Measurements from ENCODE around the gene ANTKMT. TPM values are rescaled to one million over a fixed set of nuclear protein-coding genes. Genes with fewer than 3 reads are reported as not detected.

Gene ANTKMT
- total RNA-seq, 4 donors from 2014 or later: 23.5 to 46.2 (median 31.0) TPM

DNA sequence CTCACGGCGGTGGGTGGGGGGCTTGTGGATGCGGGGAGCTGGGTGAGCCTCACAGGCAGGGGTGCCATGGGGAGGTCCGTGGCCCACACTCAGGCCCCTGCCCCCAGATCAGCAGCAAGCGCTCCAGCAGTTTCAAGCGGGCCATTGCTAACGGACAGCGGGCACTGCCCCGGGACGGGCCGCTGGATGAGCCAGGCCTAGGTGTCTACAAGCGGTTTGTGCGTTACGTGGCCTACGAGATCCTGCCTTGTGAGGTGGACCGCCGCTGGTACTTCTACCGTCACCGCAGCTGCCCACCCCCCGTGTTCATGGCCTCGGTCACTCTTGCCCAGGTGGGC lies 44.4 kb upstream of the ANTKMT start:
- no peak for ATAC-seq
- TF ChIP-seq POLR2A (IDR thresholded peaks at IDR 0.05) (no peak), POLR2AphosphoS5 (IDR thresholded peaks at IDR 0.05) (no peak), EP300 (IDR thresholded peaks at IDR 0.05) (no peak)
- TF ChIP-seq, protein P1, sequence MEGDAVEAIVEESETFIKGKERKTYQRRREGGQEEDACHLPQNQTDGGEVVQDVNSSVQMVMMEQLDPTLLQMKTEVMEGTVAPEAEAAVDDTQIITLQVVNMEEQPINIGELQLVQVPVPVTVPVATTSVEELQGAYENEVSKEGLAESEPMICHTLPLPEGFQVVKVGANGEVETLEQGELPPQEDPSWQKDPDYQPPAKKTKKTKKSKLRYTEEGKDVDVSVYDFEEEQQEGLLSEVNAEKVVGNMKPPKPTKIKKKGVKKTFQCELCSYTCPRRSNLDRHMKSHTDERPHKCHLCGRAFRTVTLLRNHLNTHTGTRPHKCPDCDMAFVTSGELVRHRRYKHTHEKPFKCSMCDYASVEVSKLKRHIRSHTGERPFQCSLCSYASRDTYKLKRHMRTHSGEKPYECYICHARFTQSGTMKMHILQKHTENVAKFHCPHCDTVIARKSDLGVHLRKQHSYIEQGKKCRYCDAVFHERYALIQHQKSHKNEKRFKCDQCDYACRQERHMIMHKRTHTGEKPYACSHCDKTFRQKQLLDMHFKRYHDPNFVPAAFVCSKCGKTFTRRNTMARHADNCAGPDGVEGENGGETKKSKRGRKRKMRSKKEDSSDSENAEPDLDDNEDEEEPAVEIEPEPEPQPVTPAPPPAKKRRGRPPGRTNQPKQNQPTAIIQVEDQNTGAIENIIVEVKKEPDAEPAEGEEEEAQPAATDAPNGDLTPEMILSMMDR (IDR thresholded peaks at IDR 0.05): no peak
- Histone ChIP-seq H3K27ac (no peak overlapping the region), H3K4me3 (no peak overlapping the region), H3K9me3 (no peaks in the 10 kb centered on the region), H3K27me3 (peaks cover 8% of the 10 kb centered on the region), H3K36me3 (peaks cover 0 to 26% of the 10 kb centered on the region in 2 donors), H3K4me1 (peaks cover 0 to 47% (median 29%) of the 10 kb centered on the region in 3 donors)
- WGBS, 2 donors (ENCODE audit: low coverage in 1 of 2): no CpG with 5 or more reads among the region's 21 CpGs

DNA sequence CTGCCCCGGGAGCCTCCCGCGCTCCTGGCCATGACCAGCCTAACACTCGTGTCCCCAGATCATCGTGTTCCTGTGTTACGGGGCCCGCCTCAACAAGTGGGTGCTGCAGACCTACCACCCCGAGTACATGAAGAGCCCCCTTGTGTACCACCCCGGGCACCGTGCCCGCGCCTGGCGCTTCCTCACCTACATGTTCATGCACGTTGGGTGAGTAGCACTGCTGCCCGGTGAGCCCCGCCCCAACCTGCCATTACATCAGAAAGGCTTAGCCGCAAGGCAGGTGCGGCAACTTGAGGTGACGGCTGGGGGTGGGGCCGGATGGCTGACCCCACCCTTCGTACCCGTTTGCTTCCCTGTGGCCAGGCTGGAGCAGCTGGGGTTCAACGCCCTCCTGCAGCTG lies 44.0 kb upstream of the ANTKMT start:
- no peak overlapping the region for H3K27ac ChIP-seq
- no peak overlapping the region for H3K4me3 ChIP-seq
- H3K36me3 ChIP-seq: peaks cover 0 to 26% of the 10 kb centered on the region in 2 donors
- H3K27me3 ChIP-seq: peaks cover 8% of the 10 kb centered on the region
- no CpG with 5 or more reads among the region's 23 CpGs for WGBS, 2 donors (ENCODE audit: low coverage in 1 of 2)
- TF ChIP-seq, protein P1 (IDR thresholded peaks at IDR 0.05): no peak
- TF ChIP-seq POLR2A (IDR thresholded peaks at IDR 0.05): no peak
- TF ChIP-seq POLR2AphosphoS5 (IDR thresholded peaks at IDR 0.05): no peak
- TF ChIP-seq EP300 (IDR thresholded peaks at IDR 0.05): no peak
- H3K4me1 ChIP-seq: peaks cover 0 to 51% (median 32%) of the 10 kb centered on the region in 3 donors
- no peaks in the 10 kb centered on the region for H3K9me3 ChIP-seq
- ATAC-seq: no peak

DNA sequence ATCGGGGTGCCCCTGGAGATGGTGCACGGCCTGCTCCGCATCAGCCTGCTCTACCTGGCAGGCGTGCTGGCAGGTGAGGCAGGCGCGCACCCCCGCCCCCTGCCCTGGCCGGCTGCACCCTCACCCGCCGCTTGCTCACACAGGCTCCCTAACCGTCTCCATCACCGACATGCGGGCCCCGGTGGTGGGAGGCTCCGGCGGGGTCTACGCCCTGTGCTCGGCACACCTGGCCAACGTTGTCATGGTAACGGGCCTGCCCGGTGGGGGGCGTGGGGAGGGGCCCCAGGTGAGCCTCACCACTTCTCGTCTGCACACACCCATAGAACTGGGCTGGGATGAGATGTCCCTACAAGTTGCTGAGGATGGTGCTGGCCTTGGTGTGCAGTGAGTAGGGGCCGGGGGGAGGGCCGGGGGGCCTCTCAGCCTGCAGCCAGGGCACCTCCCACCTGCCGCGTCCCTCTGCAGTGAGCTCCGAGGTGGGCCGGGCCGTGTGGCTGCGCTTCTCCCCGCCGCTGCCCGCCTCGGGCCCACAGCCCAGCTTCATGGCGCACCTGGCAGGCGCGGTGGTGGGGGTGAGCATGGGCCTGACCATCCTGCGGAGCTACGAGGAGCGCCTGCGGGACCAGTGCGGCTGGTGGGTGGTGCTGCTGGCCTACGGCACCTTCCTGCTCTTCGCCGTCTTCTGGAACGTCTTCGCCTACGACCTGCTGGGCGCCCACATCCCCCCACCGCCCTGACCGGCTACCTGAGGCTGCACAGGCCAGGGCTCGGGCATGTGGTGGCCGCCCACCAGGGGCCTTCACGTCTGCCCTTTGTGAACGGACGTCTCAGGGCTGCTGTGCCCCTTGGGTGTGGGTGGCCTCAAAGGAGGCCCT lies 43.4 kb upstream of the ANTKMT start:
- H3K4me3 ChIP-seq: no peak overlapping the region
- no peak overlapping the region for H3K27ac ChIP-seq
- WGBS, 2 donors (ENCODE audit: low coverage in 1 of 2): no CpG with 5 or more reads among the region's 57 CpGs
- H3K4me1 ChIP-seq: peaks cover 0 to 58% (median 39%) of the 10 kb centered on the region in 3 donors
- no peaks in the 10 kb centered on the region for H3K9me3 ChIP-seq
- H3K36me3 ChIP-seq: peaks cover 0 to 26% of the 10 kb centered on the region in 2 donors
- ATAC-seq: no peak
- H3K27me3 ChIP-seq: peaks cover 8% of the 10 kb centered on the region
- TF ChIP-seq POLR2A (IDR thresholded peaks at IDR 0.05) (no peak), POLR2AphosphoS5 (IDR thresholded peaks at IDR 0.05) (no peak)
- TF ChIP-seq, protein P1 (IDR thresholded peaks at IDR 0.05): no peak

DNA sequence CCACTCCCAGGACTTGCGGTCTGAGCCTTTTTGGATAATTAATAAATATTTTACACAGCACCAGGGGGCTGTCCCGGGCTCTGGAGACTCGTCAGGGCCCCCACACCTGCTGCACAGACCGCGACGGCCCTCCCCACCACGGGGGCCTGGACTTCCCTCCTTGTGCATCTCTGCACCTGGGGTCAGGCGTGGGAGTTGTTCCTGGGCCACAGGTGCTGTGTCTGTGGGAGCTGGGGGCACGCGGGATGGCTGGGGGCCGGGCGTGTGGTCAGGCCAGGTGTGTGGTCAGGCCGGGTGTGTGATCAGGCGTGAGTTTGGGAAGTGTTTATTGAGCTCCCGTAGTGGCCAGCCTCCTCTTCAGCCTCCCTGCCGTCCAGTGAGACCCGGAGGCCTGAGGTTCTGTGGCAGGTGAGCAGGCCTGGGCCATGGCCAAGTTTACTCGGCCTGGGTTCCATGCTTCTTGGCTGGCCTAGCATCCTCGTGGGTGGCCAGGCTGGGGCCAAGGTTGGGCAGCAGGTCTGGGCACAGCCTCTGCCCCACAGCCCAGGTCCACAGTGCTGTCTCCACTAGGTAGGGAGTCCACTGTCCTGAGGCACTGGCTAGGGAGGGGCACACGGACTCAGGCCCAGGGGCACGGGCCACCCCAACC lies 42.6 kb upstream of the ANTKMT start:
- 60% methylated on average over 1 of the region's 21 CpGs; no CpG with 5 or more reads in 1 of the 2 donors for WGBS, 2 donors (ENCODE audit: low coverage in 1 of 2)
- ATAC-seq: no peak

More for the DNA sequence above, 42.6 kb upstream of the ANTKMT start:
- Histone ChIP-seq H3K36me3 (peaks cover 0 to 26% of the 10 kb centered on the region in 2 donors), H3K27ac (peak overlapping the region in 2 of 4 donors; percentile 96 to 100), H3K4me1 (peaks cover 0 to 65% (median 47%) of the 10 kb centered on the region in 3 donors), H3K4me3 (no peak overlapping the region), H3K27me3 (peaks cover 8% of the 10 kb centered on the region), H3K9me3 (no peaks in the 10 kb centered on the region)
- TF ChIP-seq POLR2AphosphoS5 (IDR thresholded peaks at IDR 0.05) (no peak), POLR2A (IDR thresholded peaks at IDR 0.05) (no peak), EP300 (IDR thresholded peaks at IDR 0.05) (no peak)
- TF ChIP-seq, protein P1 (IDR thresholded peaks at IDR 0.05): no peak

Data from gastroesophageal sphincter (tissue), 4 donors.